Measurements from ENCODE around the gene ST6GALNAC5. TPM values are rescaled to one million over a fixed set of nuclear protein-coding genes. Genes with fewer than 3 reads are reported as not detected.
"Not testable (repeated sequence)": the region's sequence is repeated elsewhere in the genome, so short reads cannot be mapped to it uniquely, and the experiment has no call there.

Gene ST6GALNAC5
- total and polyA plus RNA-seq, 10 of the 15 experiments (the other 5 are each of a cell fraction or from before 2014, with no cell fraction given) = under 0.01 to 1.8 (median 0.07) TPM; not detected in 6

GRCh38 chr1:76961820-76962207 is 94.5 kb downstream of the ST6GALNAC5 start (continued):
- TF ChIP-seq MAX (IDR thresholded peaks at IDR 0.05; ENCODE audit: low read depth, low read length) = no peak
- TF ChIP-seq MLLT1 (IDR thresholded peaks at IDR 0.05) = no peak
- no peak for TF ChIP-seq SREBF2 (IDR thresholded peaks at IDR 0.05; ENCODE audit: low read length)
- TF ChIP-seq KLF5 (IDR thresholded peaks at IDR 0.05; ENCODE audit: partially characterized antibody) = no peak
- no peak for TF ChIP-seq BMI1 (IDR thresholded peaks at IDR 0.05; ENCODE audit: borderline replicate concordance)

- H3K4me3 ChIP-seq; POLR2A ChIA-PET; H3K4me2 ChIP-seq (ENCODE audit: control insufficient read depth, insufficient read depth); H4K20me1 ChIP-seq (ENCODE audit: control insufficient read depth, insufficient read depth); BruUV-seq (replicated peaks); DNase-seq (ENCODE audit: low read depth, low spot score); H3K9ac ChIP-seq (ENCODE audit: control insufficient read depth, insufficient read depth, low read length); RAD21 ChIA-PET (ENCODE audit: unreplicated experiment); in situ Hi-C loops (cut with MboI); H3K79me2 ChIP-seq (ENCODE audit: control insufficient read depth, insufficient read depth, low read length); H3K27ac ChIP-seq (ENCODE audit: control insufficient read depth, insufficient read depth); CTCF ChIA-PET; H3K27me3 ChIP-seq (replicated peaks in 1 of 2; ENCODE audit: control insufficient read depth in 2 of 2, insufficient read depth in 2 of 2, low read length in 1 of 2); H3K36me3 ChIP-seq (ENCODE audit: control insufficient read depth in 2 of 2, insufficient read depth in 2 of 2, low read length in 1 of 2); FAIRE-seq; ATAC-seq; intact Hi-C loops (cut with micrococcal nuclease; ENCODE audit: unreplicated experiment); H3K4me1 ChIP-seq (ENCODE audit: control insufficient read depth, insufficient read depth, low read length); H3K9me3 ChIP-seq (replicated peaks; ENCODE audit: control insufficient read depth, insufficient read depth, low read length); H2AFZ ChIP-seq (ENCODE audit: control insufficient read depth, low read depth, low read length): not testable (repeated sequence)
- SMC1A ChIA-PET (ENCODE audit: uncharacterized antibody, unreplicated experiment) = interaction anchor here (1.0 kb wide), 1 partner anchor 10 kb away, joined by 3 read pairs; no protein-coding TSS in a partner anchor
- WGBS (ENCODE audit: insufficient coverage, insufficient replicate concordance, low lambda C conversion rate, missing lambda C conversion rate) = 4% methylated on average over 3 of the region's 3 CpGs
These were observed 114.0 kb downstream of the ST6GALNAC5 start for GRCh38 chr1:76981267-76981666.
